Mucosa of gallbladder (tissue), 1 donor: ENCODE measurements around the gene KDM2B. TPM values are rescaled to one million over a fixed set of nuclear protein-coding genes. Genes with fewer than 3 reads are reported as not detected.

Experiments
- DNase-seq: peaks from one replicate; pipeline ENCODE4 v3.0.0-alpha.2; 2020; ENCODE audit warnings: low spot score
- total RNA-seq: library from RNA; stranded (reverse); gene quantifications from one replicate; pipeline ENCODE4 v1.2.1, GENCODE V29; 2021
- donor health status: DM: no; HTN: no; CAD: no.

KDM2B gene
- total RNA-seq, 1 donor from 2014 or later, result 26.9 TPM

DNA sequence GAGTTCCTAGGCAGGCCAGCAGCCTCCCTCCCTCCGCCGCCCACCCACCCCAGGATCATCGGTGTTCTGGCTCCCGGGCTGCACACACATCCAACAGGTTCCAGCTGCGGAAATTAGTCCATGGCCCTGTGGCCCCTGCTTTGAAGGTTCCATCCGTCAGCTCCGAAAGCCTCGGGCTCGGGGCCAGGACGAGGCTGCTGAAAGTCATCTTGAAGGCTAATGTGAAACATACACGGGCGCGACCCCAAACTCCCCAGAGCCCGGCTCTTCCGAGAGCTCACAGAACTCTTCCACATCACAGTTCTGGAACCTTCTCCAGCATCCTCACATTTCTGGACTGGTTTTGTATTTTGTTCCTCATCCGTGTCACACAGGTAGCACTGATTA, 19.8 kb downstream of the KDM2B start:
- DNase-seq, result no peak

DNA sequence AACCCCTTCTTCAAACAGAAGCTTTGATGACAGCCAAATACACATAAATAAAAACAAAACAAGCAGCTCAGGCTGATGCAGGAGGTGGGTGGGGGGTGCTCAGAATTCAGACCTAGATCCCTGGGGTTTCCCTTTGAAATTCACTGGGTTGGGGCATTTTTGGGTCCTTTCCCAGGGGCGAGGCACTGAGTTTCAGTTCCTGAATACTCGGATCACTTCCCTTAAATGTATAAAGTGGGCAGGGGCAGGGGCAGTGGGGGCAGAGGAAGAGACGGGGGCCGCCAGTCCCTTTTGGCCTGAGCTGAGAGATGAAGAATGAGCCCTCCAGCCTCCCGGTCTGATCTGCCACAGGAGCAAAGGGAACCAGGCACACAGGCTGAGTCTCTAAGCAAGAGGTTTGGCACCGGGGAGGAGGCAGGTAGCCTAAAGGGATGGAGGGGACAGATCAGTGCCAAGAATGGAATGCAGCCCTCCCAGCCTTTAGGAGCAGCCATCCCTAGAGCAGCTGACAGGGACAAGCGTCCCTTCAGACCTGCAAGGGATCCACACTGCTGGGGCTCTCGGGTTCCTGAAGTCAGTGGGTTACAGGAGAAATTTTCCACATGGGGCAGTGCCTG, 20.3 kb downstream of the KDM2B start:
- DNase-seq, result no peak

DNA sequence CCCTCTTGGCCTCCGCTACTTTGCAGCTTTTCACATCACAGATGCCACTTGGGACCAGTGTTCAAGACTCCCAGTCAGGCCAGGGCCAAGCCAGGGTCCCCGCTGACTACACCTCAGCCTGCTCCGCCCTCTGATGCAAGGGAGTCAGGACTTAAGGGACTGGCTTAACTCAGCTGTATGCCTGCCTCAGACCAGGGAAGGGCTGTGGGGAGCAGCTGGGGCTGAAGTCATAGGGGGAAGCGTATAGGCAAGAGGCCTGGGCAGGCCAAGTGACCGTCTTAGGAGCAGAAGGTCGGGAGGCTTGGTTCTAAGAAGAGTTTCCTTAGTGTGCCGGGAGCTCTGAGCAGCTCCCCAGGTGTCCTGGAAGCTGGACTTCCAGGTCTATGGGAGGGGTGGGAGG, 21.9 kb downstream of the KDM2B start:
- DNase-seq, result no peak

DNA sequence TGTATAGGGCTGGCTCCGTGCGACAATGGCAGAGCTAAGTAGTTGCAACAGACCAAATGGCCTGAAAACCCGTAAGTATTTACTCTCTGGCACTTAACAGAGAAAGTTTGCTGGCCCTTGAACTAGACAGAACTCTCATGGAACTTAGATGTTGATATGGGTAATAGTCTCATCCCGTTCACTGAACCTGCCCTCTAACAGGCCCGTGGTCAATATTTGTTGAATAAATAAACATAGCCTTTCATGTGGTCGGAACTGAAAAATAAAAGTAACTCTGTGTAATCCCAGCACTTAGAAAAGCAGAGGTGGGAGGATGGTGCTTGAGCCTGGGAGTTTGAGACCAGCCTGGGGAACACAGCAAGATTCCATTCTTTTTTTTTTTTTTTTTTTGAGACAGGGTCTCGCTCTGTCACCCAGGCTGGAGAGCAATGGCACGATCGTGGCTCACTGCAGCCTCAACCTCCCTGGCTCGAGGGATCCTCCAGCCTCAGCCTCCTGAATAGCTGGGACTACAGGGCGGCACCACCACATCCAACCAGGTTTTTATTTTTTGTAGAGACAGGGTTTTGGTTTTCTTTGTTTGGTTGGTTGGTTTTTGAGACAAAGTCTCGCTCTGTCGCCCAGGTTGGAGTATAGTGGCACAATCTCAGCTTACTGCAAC, 29.7 kb downstream of the KDM2B start:
- DNase-seq, result no peak

DNA sequence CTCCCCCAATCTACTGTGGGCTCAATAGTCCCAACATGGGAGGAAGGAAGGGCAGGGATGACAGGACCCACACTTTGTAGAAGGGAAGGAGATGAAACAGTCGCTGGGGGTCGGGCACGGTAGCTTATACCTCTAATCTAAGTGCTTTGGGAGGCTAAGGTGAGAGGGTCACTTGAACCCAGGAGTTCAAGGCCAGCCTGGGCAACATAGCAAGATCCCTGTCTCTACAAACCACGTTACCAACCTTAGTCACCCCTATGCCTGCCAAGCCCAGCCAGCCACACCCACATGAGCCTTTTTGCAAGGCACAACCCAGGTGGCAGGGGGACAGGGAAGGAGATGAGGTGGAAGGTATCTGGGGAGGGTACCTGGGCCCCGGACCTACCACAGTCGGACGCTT, 31.7 kb downstream of the KDM2B start:
- no peak for DNase-seq

DNA sequence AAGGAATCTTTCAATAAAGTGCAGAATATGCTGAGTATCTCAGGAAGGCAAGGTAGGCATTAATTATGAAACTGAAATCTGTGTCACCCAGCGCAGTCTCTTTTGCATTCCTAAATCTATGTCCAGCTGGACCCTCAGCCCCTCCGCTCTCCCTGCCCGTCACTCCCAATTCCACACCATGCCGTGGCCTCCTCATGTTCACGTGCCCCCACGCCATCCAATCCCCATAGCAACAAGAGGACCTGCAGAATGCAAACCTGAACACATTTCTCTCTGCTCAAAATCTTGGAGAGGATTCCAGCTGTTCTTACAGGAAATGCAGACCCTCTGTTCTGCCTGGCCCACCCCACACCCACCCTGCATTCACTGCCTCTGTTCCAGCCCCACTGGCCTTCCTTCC, 35.3 kb downstream of the KDM2B start:
- DNase-seq, result no peak

DNA sequence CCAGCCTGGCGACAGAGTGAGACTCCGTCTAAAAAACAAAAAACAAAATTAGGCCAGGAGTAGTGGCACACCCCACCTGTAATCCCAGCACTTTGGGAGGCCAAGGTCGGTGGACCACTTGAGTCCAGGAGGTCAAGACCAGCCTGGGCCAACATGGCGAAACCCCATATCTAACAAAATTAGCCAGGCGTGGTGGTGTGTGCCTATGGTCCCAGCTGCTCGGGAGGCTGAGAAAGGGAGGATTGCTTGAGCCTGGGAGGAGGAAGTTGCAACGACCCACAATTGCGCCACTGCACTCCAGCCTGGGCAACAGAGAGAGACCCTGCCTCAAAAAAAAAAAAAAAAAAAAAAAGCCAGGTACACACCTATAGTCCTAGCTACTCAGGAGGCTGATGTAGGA, 37.0 kb downstream of the KDM2B start:
- DNase-seq, result no peak

DNA sequence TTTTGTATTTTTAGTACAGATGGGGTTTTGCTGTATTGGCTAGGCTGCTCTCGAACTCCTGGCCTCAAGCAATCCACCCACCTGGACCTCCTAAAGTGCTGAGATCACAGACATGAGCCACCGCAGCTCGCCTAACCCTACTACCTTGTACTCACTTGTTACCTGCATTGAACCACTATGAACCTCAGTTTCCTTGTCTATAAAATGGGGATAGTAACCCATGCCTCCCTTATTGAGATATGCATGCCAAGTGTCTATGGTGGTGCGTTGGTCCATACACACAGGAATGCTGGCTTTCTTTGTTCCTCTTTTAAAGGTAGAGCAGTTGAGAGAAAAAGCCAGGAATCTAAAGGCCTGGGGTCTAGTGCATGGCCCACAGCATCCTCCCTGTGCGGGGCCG, 40.9 kb downstream of the KDM2B start:
- DNase-seq, result no peak

DNA sequence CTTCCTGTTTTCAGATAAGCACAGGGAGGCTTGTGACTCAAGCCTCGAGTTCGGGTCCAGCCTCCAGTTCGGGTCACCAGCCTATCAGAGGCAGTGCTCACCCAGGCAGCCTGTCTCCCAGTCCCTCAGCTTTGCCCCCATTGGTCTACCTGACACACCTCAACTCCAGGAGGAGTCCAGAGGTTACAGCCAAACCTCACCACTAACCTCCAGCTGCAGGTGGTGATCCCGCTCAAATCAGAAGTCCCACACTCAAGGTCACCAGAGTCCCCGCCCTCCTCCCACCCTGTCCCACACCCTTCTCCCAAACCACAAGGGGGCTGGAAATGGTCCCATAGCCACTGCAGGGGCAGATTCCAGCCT, 42.1 kb downstream of the KDM2B start:
- no peak for DNase-seq

DNA sequence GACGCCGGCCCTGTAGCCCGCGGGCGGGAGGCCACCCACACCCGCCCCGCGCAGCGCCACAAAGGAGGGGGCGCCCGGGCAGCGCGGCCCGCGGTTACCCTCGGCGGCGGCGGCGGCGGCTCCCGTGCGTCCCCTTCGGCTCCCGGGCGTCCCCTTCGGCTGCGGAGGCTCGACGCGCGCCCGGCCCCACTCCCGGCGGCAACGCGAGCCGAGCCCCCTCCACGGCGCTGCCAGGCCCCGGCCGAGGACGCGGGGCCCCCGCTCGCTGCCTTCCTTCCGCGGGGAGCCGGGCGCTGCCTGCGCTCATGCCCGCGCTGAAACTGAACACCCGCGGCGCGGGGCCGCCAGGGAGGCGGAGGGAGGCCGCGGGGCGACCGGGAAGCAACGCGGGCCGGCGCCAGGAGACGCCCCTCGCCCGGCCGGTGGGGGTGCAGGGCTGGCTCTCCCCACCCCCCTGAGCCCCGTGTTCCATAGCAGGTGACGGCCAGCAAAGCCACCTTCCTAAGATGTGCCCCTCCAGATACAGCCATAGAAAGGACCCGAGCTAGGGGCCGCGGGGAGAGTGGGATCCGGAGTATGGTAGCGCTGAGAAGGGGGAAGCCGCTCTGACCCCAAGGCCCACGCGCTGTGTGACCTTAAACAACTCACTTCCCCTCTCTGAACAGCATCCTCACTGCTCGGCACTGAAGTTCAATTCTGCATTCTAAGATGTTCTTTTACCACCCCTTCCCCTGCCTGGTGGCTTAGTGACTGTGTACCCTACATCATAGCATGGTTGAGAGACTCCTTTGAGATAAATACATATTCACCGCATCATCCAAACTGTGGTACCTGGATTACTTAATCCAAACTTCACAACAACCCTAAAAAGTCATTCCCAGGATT, 42.8 kb downstream of the KDM2B start:
- no peak for DNase-seq

DNA sequence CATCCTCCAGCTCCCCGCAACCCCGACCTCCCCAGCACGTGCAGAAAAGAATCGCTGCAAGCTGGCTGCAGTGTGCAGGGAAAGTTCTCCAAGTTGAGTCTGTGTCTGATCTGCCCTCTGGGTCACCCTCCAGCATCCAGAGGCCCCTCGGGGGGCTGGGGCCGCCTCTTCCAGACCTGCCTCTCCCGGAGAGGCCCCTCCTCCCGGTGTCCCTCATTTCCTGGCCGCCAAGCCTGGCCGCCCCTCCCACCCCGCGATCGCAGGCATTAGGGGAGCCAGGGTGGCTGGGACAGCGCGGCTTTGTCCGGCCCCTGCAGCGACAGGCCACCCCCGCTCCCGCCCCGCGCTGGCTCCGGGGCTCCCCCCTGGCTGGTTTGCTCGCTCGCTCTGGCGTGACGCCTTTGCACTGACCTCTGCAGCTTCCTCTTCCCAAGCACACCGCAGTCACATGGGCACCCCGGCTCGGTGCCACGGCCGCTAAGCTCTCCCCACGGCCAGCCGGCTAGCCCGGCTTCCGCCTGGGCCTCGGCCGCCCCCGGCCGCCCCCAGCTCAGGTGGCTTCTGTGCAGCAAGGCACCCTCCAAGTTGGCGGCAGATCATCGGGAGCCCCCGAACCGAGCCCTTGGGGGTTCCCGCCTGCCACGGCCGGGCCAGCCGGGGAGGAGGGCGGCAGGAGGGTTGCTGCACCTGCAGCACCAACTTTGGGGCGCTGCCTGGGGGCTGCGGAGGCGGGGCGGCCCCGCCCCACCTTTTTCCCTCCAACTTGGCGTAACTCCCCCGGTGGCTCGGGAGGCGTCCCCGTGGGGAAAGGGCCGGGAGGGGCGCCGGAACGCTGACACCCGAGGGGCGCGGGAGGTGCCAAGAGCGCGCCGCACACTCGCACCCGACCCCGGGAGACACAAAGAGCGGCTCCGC, 43.7 kb downstream of the KDM2B start:
- peak; percentile 88 for DNase-seq

DNA sequence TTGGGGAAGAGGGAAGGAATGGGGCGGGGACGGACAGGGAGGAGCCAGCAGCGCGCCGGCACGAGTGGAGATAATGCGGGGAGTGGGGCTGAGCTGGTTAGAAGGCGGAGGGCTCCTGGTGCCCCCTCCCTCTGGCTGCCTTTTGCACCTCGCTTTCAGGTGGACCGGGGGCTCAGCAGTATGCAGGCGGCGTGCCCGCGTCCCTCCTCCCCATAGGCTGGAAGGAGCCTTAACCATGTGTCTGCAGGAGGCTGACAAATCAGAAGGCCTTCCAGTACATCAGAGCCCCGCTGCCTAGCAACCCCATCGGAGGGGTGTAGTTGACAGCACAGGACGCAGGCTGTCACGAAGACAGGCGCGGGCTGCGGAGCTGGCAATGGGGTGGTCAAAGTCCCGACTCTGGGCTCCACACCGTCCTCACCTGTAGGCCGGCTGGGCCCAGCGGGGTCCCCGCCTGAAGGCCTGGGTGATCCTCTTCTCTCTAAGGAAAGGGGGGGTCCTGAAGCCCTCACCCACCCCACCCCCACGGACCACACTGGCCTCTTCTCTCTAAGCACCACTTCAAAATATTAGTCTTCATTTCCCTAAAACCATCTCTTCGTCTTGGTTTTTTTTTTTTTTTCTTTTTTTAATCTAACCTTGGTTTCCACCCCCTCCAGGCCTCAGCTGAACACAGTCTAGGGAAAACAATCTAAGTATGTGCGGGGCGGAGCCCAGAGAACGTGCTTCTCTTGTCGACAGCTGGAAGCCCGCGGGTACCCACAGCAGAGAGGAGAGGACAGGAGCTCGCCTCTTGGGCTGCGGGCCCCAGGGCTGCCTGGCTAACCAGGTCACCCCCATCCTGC, 44.5 kb downstream of the KDM2B start:
- DNase-seq, result peak; percentile 69

DNA sequence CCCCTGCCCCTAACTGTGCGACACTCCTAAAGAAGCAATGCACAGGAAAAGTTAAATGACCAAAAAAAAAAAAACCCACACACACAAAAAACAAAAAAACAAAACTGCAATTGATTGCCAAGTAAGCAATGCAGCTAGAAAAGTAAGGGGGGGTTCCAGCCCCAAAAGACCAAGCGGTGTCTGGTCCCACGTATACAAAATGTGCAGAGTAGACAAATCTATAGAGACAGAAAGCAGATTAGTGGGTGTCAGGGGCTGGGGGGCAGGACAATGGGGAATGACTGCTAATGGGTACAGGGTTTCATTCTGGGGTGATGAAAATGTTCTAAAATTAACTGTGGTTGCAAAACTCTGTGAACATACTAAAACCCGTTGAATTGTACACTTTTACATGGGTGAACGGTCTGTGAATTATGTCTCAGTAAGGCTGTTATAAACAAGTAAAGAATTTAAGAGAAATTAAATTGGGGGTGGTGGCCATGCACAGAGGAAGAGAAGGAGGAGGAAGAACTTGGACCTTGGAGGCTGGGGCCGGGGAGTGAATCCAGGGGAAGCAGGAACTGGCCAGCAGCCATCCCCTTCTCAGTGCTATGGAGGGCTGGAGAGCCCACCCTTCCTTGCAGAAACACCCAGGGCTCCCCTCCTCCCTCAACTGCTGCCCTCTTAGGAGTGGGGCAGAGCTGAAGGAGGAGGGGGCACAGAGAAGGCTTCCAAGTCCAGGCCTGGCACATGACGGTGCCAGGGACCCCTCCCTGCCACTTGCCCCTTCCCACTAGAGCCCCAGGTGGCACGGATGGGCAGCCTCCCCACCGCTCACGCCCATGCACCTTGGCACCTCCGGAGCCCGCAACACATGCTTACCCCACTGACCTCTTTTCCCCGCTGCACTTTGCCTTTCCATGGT, 45.4 kb downstream of the KDM2B start:
- no peak for DNase-seq

DNA sequence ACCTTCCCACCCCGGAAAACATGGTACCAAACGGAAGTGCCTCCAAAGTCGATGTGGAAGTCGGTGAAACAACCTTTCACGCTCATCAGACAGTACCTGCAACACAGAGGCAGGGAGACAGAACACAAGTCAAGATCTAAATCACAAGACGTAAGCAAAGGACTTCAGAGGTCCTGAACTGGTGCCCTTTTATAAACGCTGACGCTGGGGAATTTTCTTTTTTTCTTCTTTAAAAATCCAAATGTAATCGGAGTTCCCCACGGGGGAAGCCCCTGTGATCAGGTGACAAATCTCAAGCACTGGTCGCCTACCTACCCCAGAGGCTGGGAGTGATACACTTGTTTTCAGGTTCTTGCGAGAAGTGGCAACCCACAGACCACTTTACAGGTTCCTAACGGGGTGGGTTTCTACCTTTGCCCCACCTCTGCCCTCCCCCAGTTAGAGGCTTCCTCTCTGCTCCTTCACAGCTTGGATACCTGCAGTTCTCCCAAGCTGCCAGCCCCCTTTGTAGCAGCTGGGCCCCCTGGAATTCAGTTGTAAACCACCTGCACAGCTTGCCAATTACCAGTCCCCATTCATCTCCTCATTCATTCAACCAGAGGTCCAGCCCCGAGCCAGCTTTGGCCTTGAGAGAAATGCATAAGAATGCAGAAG, 46.2 kb downstream of the KDM2B start:
- DNase-seq, result no peak

DNA sequence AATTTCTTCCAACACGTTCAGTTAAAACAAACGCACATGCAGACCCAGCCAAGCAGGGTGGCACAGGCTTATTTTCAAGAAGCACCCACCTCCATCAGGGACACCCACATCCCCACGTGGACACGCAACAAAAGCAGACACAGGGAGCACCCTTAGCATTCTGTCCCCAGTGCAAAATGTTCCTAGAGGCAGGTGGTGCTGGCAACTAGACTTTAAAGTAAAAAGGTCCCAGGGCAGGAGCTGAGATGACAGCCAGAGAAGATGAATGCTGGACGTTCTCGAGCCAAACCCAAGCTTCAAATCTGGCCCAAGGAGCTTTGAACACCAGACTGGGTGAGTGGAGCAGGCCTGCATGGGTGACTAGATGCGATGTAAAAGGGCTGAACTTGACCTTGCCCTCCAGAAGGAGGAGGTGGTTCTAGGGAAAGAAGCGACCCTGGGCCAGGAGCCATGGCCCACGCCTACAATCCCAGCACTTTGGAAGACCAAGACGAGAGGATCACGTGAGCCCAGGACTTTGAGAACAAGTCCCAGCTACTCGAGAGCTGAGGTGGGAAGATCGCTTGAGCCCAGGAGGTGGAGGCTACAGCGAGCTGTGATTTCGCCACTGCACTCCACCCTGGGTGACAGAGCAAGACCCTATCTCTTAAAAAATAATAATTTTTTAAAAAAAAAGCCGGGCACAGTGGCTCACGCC, 47.3 kb downstream of the KDM2B start:
- DNase-seq, result no peak

DNA sequence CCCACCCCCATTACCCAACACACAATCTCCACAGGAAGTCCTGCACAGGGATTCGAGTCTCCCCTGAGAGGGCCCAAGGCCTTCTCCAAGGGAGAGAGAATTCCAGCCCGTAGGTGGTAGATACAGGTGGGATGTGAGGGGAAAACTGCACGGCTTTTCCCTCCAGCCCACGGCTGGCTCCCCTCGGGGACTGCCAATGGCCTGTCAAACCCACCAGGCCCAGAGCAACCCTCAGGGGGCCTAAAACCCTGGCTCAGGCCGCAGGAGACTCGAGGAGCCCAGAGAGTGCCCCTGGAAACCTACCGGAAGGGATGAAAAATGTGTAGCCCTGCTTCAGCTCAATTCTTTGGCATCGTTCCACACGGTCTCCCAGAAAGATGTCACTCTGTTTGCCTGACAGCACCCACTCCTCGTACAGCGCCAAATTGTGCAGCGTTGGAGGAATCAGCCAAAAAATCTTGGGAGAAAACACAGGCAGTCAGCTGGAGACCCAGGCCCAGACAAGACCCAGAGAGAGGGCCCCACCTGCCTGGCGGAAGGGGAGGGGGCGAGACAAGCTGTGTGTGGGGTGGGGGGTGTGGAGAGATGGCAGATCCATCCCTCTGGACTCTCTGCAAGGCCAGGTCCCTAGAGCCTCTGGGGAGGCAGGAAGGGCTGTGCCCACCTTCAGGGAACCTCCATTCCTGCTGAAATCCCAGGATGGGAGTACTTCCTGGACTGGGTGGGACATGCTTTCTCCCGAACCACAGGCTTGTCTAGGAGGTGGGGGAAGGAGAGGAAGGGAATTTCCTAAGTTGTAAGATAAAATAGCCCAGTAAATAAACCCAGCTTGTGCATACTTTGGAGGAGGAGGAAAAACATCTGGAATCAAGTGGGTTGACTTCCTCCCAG, 48.1 kb downstream of the KDM2B start:
- DNase-seq, result no peak

DNA sequence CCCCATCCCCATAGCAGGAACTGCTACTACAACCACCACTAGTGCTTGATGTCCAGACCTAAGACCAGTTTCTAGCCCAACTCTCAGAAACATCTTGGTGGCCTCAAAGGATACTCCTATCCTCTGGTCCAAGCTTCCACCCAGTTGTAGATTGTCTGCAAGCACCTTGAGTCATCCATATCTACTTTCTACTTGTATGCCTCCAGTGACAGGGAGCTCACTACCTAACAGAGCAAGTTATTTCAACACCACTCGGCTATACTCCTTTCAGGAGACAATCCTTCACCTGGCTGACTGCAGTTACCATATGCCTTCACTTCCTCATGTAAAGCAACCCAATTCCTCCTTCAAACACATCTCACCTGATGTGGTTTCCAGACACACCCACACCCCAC, 49.5 kb downstream of the KDM2B start:
- DNase-seq, result no peak
